ENCODE data around the gene TPRN. TPM values are rescaled to one million over a fixed set of nuclear protein-coding genes. Genes with fewer than 3 reads are reported as not detected.

TPRN gene
- total and polyA plus RNA-seq, 9 of the 15 experiments (the other 6 are each of a cell fraction or from before 2014, with no cell fraction given): 0.31 to 31.9 (median 4.4) TPM

DNA sequence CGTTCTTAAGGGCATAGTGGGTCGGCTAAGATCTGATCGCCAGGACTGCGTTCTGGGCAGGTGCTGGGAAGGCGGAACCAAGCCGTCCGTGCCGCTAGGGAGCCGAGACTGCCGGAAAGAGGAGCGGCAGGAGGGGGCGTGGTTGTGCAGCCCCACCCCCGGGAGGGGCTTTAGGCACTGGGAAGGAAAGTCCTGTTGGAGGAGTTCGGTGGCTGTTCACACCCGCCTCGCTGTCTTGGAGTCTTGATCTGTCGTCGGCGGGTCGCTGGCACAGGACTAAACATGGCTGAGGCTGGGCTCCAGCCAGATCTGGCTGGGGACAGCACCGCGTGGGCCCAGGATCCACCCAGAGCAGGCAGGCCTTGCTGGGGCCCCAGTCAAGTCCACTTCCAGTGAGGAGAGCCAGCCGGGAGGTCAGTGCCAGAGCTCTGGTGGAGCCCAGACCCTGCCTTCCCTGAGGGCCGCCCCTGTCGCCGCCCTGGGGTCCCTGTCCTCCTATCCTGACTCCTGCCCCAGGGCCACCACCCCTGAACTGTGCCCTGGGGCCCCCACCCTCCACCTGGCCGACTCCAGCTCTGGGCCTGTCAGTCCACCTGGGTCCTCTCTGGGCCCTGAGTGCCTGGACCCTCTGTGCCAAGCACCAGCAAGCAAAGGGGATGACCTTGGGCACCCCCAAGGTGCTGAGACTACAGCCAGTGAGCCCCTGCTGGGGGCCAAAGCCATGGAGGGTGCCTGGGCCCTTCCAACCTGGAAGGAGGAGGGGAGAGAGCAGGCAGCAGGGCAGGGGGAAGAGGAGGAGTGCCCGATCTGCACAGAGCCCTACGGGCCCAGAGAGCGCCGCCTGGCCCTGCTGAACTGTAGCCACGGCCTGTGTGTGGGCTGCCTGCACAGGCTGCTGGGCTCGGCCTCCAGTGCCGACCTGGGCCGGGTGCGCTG lies 17.0 kb upstream of the TPRN start (continued):
- TF ChIP-seq NR3C1 (CRISPR knock-in tag; IDR thresholded peaks at IDR 0.05): no peak
- no peak for TF ChIP-seq LARP7 (IDR thresholded peaks at IDR 0.05)
- TF ChIP-seq RBM22 (IDR thresholded peaks at IDR 0.05; ENCODE audit: low read depth, low read length, poor library complexity, severe bottlenecking): no peak
- TF ChIP-seq FOXJ3 (CRISPR knock-in tag; IDR thresholded peaks at IDR 0.05): no peak
- TF ChIP-seq KLF1 (tag; IDR thresholded peaks at IDR 0.05): no peak
- TF ChIP-seq, protein P1, sequence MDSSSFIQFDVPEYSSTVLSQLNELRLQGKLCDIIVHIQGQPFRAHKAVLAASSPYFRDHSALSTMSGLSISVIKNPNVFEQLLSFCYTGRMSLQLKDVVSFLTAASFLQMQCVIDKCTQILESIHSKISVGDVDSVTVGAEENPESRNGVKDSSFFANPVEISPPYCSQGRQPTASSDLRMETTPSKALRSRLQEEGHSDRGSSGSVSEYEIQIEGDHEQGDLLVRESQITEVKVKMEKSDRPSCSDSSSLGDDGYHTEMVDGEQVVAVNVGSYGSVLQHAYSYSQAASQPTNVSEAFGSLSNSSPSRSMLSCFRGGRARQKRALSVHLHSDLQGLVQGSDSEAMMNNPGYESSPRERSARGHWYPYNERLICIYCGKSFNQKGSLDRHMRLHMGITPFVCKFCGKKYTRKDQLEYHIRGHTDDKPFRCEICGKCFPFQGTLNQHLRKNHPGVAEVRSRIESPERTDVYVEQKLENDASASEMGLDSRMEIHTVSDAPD (CRISPR knock-in tag; IDR thresholded peaks at IDR 0.05): no peak
- TF ChIP-seq NFE2L1 (tag; IDR thresholded peaks at IDR 0.05; ENCODE audit: borderline replicate concordance, low read depth): no peak
- TF ChIP-seq NFIX (CRISPR knock-in tag; IDR thresholded peaks at IDR 0.05; ENCODE audit: low read depth): no peak
- TF ChIP-seq SMARCA4 (IDR thresholded peaks at IDR 0.05): no peak
- TF ChIP-seq GATAD2A (IDR thresholded peaks at IDR 0.05): no peak
- no peak for TF ChIP-seq FIP1L1 (IDR thresholded peaks at IDR 0.05; ENCODE audit: low read depth, low read length, poor library complexity, severe bottlenecking)
- no peak for TF ChIP-seq TEAD1 (CRISPR knock-in tag; IDR thresholded peaks at IDR 0.05)
- no peak for TF ChIP-seq CREBBP (IDR thresholded peaks at IDR 0.05; ENCODE audit: low read depth, low read length)
- no peak for TF ChIP-seq FOXA3 (CRISPR knock-in tag; conservative IDR thresholded peaks at IDR 0.05 in 1 of 2, IDR thresholded peaks at IDR 0.05 in 1 of 2)
- TF ChIP-seq MAFF (IDR thresholded peaks at IDR 0.05; ENCODE audit: low read length): no peak
- TF ChIP-seq, protein P2, sequence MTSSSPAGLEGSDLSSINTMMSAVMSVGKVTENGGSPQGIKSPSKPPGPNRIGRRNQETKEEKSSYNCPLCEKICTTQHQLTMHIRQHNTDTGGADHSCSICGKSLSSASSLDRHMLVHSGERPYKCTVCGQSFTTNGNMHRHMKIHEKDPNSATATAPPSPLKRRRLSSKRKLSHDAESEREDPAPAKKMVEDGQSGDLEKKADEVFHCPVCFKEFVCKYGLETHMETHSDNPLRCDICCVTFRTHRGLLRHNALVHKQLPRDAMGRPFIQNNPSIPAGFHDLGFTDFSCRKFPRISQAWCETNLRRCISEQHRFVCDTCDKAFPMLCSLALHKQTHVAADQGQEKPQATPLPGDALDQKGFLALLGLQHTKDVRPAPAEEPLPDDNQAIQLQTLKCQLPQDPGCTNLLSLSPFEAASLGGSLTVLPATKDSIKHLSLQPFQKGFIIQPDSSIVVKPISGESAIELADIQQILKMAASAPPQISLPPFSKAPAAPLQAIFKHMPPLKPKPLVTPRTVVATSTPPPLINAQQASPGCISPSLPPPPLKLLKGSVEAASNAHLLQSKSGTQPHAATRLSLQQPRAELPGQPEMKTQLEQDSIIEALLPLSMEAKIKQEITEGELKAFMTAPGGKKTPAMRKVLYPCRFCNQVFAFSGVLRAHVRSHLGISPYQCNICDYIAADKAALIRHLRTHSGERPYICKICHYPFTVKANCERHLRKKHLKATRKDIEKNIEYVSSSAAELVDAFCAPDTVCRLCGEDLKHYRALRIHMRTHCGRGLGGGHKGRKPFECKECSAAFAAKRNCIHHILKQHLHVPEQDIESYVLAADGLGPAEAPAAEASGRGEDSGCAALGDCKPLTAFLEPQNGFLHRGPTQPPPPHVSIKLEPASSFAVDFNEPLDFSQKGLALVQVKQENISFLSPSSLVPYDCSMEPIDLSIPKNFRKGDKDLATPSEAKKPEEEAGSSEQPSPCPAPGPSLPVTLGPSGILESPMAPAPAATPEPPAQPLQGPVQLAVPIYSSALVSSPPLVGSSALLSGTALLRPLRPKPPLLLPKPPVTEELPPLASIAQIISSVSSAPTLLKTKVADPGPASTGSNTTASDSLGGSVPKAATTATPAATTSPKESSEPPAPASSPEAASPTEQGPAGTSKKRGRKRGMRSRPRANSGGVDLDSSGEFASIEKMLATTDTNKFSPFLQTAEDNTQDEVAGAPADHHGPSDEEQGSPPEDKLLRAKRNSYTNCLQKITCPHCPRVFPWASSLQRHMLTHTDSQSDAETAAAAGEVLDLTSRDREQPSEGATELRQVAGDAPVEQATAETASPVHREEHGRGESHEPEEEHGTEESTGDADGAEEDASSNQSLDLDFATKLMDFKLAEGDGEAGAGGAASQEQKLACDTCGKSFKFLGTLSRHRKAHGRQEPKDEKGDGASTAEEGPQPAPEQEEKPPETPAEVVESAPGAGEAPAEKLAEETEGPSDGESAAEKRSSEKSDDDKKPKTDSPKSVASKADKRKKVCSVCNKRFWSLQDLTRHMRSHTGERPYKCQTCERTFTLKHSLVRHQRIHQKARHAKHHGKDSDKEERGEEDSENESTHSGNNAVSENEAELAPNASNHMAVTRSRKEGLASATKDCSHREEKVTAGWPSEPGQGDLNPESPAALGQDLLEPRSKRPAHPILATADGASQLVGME (CRISPR knock-in tag; IDR thresholded peaks at IDR 0.05): no peak
- TF ChIP-seq PHF20 (IDR thresholded peaks at IDR 0.05; ENCODE audit: partially characterized antibody): no peak
- TF ChIP-seq MED1 (CRISPR knock-in tag; IDR thresholded peaks at IDR 0.05; ENCODE audit: borderline replicate concordance): no peak
- no peak for TF ChIP-seq ASH1L (IDR thresholded peaks at IDR 0.05; ENCODE audit: borderline replicate concordance, low read depth, partially characterized antibody)
